Stimulated activated CD8-positive, alpha-beta memory T cell treated with anti-CD3 and anti-CD28 coated beads, Interleukin-4, amount 100 ng/mL, for 1 hour (primary cell): ENCODE data around the gene EGR1.

Experiments
- DNase-seq, 2 donors: peaks; one replicate each; pipeline ENCODE4 v3.0.0-alpha.2; 2020; ENCODE audit warnings: low read depth in 2 of 2, low spot score in 1 of 2

Gene EGR1

DNA sequence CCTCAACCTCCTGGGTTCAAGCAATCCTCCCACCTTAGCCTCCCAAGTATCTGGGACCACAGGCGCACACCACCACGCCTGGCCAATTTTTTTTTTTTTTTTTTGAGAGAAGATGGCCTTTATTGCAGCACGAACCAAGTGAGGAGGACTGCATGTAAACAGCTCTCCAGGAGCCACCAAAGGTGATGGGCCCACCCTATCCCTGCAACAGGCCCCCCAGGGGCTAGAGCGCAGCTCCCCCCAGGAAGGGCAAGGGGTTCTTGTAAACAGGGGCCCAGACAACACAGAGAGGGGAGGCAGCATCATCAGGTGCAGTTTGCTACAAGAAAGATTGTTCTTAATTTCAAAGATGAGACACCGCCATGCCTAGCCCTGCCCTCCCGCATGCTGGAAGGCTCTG, 12.6 kb upstream of the EGR1 start:
- DNase-seq, result no peak

- no peak for DNase-seq
These were observed 11.7 kb upstream of the EGR1 start for GRCh38 chr5:138453590-138453989.

- DNase-seq, result no peak
These were observed 11.2 kb upstream of the EGR1 start for GRCh38 chr5:138454121-138454520.

DNA sequence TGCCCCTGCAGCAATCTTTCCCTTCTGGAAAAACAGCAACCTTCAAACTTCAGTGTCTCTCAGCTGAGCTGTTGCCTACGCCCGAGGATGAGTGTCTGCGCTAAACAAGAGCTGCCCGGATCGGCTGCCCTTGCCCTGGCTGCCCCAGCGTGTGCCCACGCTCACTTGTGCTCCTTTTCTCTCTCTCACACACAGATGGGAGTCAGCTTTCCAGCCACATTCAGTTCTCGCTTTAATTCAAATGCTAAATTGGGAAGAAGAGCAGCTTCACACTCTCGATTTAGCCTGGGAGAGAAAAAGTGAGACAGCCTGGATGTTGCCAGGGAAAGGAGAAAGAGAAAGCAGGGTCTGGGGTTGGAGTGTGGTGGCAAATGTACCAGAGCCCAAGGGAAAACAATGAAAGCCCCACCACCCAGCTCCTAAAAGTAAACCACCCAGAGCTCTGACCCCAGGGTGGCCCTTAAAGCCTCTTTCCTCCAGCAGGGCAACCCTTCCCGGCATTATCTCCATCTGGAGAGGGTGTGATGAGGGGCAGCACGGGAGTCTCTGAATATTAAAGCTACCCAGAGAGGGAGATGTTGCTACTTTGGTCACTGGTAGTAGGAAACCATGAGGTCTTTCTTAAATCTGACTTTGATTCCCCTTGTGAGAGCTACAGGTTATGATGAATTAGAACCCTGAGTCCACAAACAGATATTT, 9.9 kb upstream of the EGR1 start:
- no peak for DNase-seq

- DNase-seq, result no peak
These were observed 7.6 kb upstream of the EGR1 start for GRCh38 chr5:138457531-138458275.

- DNase-seq, result no peak
These were observed 6.9 kb upstream of the EGR1 start for GRCh38 chr5:138458384-138458783.

- DNase-seq, result no peak
These were observed 6.4 kb upstream of the EGR1 start for GRCh38 chr5:138458856-138459255.

DNA sequence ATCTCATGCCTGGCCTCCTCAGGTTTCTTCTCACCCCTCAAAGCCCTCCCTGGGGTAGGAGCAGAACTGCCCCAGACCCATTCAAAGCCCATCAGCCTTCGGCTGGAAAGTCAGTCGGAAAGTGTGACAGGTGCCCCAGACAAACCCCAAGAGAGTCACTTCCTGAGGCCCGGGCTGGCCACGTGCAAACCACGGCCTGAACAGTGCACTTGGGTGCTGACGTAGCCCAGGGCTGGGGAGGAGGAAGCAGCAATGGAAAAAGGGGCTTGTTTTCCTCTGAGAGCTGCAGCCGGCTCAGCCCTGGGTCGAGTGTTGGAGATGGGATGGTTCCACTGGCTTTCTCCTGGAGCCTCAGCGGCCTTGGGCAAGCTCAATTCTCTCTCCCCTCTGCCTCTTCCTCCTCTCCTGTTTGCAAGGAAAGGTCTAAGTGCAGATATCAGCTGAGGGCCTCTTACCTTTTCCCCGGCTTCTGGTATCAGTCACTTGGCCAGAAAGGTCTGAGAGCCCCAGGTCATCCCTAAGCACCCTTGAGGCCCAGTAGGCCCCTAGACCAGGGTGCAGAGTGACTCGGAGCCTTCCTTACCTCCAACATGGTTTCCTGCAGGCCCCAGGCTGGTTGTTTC, 5.9 kb upstream of the EGR1 start:
- peak; percentile 73 to 75 for DNase-seq

DNA sequence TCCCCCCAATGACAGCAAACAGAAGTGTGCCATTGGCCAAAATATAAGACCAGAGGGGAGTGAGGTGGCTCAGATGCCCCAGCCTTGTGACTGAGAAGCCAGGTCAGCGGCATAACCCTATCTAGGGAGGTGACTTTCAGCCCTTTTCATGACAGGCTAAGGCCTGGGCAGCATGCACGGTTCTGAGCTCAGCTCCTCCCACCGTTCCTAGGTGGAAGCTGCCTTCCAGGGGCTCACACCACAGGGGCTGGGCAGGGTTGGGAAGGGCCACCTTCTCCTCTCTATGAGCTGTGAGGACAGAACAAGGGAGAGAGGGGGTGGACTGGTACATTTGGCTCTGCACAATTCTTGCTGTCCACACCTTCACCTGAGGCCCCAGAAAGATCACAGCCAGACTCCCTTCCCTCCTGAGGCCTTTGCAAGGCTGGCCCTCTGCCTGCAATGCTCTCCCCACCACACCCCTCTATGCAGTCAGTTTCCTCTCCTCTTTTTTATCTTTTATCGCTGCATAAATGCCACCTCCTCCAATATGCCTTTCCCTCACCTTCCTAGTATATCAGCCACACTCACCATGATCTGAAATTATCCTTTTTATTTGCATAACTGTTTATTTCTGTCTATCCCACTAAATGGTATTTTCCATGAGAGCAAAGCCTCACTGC, 5.1 kb upstream of the EGR1 start:
- DNase-seq, result no peak

DNA sequence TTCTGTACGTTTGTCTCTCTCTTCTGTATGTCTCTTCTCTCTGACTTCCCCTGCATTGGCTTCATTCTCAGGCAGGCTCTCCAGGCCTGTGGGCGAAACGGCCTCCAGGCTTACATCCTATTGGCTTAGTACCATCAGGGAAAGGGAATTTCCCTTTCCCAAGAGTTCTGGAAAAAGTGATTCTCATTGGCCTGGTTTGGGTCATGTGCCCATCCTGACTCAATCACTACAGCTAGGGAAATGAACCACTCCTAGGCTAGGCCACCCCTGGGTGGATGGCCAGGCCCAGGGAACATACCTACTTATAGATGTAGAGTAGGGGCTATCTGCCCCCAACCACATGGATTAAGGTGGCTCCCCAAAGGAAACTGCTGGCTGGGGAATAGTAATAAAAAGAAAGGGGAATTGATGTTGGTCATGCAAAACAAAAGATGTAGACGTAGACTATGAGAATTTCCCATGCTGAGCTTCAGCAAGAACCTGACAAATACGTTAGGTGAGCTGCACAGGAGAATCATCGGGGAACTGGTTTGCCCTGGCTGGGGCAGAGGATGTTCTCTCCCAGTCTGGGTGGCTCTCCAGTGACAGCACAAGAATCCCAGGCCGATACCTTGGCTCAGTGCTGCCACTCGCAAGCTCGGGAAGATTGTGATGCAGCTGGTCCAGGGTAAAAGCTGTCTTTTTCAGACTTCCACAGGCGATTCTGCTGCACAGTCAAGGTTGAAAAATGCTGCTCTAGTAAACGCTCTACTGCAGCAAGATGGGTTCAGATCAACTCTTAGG, 3.7 kb upstream of the EGR1 start:
- no peak for DNase-seq

DNA sequence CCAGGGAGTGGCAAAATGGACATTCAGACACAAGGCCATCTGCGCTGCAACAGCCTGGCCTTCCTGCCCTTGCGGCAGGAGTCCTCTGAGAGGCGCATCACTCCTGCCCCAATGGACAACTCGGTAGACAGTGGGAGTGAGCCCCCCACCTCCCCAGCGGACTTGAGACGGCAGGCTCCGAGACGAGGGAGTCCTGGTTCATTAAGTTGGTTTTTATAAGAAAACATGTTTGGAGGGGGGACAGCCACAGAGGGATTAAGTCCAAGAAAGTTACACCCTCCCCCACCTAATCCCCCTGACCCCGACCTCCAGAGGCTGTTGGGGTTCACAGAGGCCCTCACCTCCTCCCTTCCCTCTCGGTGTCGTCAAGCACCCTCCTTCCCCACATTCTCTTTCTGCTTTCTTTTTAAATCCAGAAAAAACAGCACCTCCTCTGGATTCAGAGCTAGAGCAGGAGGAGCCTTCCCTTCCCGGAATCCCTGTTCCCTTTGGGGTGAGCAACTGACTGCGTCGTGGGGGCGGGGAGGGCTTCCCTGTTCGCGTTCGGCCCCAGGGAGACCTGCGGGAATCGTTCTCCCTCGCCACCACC, 1.8 kb upstream of the EGR1 start:
- no peak for DNase-seq

DNA sequence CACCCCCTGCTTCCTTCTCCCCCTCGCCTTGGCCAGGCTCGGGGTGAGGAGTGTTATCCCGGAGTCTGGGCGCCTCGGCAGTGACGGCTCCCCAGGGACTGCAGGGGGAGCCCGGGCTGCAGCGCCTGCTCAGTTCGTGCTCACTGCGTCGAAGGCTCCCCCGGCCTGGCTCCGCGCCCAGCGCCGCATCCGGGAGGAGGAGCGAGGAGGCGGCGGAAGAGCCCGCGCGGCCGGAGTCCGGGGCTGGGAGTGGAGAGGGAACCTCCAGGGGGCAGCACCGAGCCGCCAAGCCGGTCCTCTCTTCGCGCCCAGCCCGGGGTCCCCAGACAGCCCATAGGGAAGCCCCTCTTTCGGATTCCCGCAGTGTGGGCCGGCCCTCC, 1.3 kb upstream of the EGR1 start:
- peak; percentile 82 to 85 for DNase-seq

GRCh38 chr5:138464388-138465260, 655 bp upstream of the EGR1 start:
- peak; percentile 89 to 91 for DNase-seq

DNA sequence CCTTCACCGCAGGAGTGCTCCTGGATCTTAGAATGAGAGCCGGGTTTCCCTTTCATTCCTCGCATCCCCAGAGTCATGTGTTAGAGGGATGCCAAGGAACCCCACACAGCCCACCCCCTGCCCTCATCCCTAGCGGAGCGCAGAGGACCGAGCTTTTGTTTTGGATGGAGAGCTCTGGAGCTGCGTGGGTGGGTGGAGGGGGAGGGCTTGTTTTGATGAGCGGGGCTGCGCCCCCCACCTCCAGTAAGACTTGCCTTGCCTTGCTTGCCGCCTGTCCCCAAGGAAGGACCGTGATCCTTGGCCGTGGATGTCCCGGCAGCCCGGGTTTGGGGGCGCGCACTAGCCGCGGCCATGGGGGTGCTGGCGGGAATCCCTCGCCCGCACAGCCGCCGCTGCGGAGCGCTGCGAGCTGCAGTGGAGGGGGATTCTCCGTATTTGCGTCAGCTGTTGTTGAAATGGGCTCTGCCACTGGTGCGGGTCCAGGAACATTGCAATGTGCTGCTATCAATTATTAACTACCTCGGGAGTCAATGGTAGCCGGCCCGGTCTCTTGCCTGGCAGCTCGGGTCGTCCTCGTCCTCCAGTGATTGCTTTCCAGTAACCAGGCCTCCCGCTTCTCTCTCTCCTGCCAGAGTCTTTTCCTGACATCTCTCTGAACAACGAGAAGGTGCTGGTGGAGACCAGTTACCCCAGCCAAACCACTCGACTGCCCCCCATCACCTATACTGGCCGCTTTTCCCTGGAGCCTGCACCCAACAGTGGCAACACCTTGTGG, 1.0 kb downstream of the EGR1 start:
- DNase-seq, result no peak

GRCh38 chr5:138466900-138467710, 1.8 kb downstream of the EGR1 start:
- peak; percentile 41 to 44 for DNase-seq

GRCh38 chr5:138467711-138468132, 2.4 kb downstream of the EGR1 start:
- peak in 1 of 2 donors; percentile 38 for DNase-seq

GRCh38 chr5:138468133-138468965, 3.1 kb downstream of the EGR1 start:
- peak in 1 of 2 donors; percentile 46 for DNase-seq
